Upper lobe of right lung (tissue), 1 donor: ENCODE results near the gene ALDH3B2. TPM values are rescaled to one million over a fixed set of nuclear protein-coding genes. Genes with fewer than 3 reads are reported as not detected.

ENCODE experiments used
- ATAC-seq: fragments of 200-7000 bp; cut with Tn5 transposase; one replicate; pipeline ENCODE4 v1.9.1; 2020; ENCODE audit warnings: mild to moderate bottlenecking, moderate library complexity
- DNase-seq: peaks from one replicate; pipeline ENCODE4 v3.0.0-alpha.2; 2020
- H3K27ac ChIP-seq: fragments of 200-600 bp; one replicate; pipeline ENCODE4 v1.8.0; 2022
- H3K27me3 ChIP-seq: fragments of 200-600 bp; one replicate; pipeline ENCODE4 v1.8.0; 2022; ENCODE audit warnings: mild to moderate bottlenecking
- H3K36me3 ChIP-seq: fragments of 200-600 bp; one replicate; pipeline ENCODE4 v1.8.0; 2022
- H3K4me1 ChIP-seq: fragments of 200-600 bp; one replicate; pipeline ENCODE4 v1.8.0; 2022
- H3K4me3 ChIP-seq: fragments of 200-600 bp; one replicate; pipeline ENCODE4 v1.8.0; 2022; ENCODE audit warnings: mild to moderate bottlenecking
- H3K9me3 ChIP-seq: fragments of 200-600 bp; one replicate; pipeline ENCODE4 v1.8.0; 2022
- intact Hi-C: fragments of 100-400 bp; cut with DNase I; formaldehyde crosslinking; loops from one replicate; pipeline ENCODE4 v1.11.0; 2022
- total RNA-seq: library from RNA; stranded (reverse); fragmentation: NEBNext Ultra II Directional; extraction: Animal tissue kit (Norgen Biotek cat#: 25700); gene quantifications from one replicate; pipeline ENCODE4 v1.2.1, GENCODE V29; 2021
- TF ChIP-seq, protein P1 (sequence below): fragments of 200-600 bp; IDR thresholded peaks from one replicate; pipeline ENCODE4 v1.8.0; 2022; ENCODE audit warnings: antibody characterized with exemption
- donor health status: DM: no; HTN: yes; CAD: no; lungs with severe emphysema.

Gene ALDH3B2
- total RNA-seq, 1 donor from 2014 or later, result 1.3 TPM

DNA sequence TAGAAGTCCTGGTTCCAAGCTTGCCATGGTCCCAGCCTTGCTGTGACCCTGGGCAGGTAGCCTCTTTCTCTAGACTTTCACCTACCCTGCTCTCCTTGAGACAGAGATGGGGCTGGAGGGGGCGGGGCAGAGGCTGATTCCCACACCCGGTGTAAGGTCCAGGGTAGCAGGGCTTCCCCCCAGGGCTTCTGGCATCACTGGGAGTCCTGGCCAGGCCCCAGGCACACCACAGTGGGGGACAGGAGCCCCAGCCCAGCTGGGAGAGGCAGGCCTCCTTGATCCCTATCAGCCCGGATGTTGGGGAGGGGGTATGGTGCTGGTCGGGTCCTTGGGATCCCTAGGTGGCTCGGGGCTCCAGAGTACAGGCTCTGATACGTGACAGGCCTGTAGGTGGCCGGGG, 43.0 kb downstream of the ALDH3B2 start:
- Histone ChIP-seq H3K9me3 (no peaks in the 10 kb centered on the region), H3K4me1 (peaks cover 6% of the 10 kb centered on the region), H3K4me3 (no peak overlapping the region), H3K27me3 (no peaks in the 10 kb centered on the region), H3K36me3 (no peaks in the 10 kb centered on the region), H3K27ac (no peak overlapping the region)
- ATAC-seq, result no peak
- DNase-seq, result peak; percentile 69
- TF ChIP-seq, protein P1, sequence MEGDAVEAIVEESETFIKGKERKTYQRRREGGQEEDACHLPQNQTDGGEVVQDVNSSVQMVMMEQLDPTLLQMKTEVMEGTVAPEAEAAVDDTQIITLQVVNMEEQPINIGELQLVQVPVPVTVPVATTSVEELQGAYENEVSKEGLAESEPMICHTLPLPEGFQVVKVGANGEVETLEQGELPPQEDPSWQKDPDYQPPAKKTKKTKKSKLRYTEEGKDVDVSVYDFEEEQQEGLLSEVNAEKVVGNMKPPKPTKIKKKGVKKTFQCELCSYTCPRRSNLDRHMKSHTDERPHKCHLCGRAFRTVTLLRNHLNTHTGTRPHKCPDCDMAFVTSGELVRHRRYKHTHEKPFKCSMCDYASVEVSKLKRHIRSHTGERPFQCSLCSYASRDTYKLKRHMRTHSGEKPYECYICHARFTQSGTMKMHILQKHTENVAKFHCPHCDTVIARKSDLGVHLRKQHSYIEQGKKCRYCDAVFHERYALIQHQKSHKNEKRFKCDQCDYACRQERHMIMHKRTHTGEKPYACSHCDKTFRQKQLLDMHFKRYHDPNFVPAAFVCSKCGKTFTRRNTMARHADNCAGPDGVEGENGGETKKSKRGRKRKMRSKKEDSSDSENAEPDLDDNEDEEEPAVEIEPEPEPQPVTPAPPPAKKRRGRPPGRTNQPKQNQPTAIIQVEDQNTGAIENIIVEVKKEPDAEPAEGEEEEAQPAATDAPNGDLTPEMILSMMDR, result no peak
- intact Hi-C loops, result loop anchor here (5.0 kb wide), 1 partner anchor 51 kb away; no protein-coding TSS in a partner anchor

DNA sequence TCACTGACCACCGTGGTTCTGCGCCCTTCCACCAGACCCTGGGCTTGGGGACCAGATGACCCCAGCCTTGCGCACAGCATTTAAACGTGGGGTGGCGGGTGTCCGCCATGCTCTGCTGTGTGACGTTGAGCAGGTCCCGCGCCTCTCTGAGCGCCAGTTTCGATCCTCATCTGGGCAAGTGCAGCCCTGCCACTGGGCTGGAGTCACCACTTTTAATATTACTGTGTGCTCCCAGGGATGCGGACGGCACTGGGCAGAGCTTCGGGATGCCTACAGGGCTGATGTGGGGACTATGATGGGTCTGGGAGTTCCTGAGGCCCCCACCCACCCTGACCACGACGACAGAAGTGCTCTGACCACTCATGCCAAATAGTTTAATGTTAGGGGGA, 43.5 kb downstream of the ALDH3B2 start:
- intact Hi-C loops, result loop anchor here (5.0 kb wide), 1 partner anchor 51 kb away; no protein-coding TSS in a partner anchor
- Histone ChIP-seq H3K4me3 (peak overlapping the region; percentile 75), H3K4me1 (peaks cover 6% of the 10 kb centered on the region), H3K27me3 (no peaks in the 10 kb centered on the region), H3K36me3 (no peaks in the 10 kb centered on the region), H3K27ac (peak overlapping the region; percentile 71), H3K9me3 (no peaks in the 10 kb centered on the region)
- TF ChIP-seq, protein P1, result no peak
- no peak for ATAC-seq
- no peak for DNase-seq

DNA sequence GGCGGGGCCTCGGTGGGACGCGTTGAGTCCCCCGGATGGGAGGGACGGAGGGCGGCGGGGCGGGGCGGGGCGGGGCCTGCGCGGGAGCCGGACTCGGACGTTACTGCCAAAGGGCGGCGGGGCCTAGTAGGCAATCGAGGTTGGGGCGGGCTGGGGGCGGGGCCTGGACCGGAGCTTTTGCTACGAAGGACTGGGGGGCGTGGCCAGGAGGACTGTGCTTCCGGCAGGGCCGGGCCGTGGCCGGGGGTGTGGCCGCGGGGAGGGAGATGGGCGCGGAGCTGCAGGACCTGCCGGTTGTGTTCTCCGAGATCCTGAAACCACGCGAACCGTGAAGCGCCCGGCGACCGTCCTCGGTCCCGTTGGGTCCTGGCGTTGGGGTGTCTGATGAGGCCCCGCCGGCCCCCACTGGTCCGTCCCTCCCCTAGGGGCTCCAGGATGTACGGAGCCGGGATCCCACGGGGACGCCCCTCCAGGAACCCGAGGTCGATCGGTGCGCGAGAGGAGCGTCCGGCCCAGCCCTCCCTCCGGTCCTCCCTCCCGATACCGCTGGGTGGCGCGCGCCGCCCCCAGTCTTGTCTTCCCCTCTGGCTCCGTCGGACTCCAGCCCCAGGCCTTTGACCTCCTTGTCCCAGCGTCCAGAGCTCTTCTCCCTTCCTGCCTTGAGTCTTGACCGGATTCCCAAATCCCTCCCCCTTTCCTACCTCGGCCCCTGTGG, 44.0 kb downstream of the ALDH3B2 start:
- DNase-seq, result peak; percentile 100
- peaks cover 6% of the 10 kb centered on the region for H3K4me1 ChIP-seq
- peak; percentile 91 for ATAC-seq
- peak overlapping the region; percentile 85 for H3K27ac ChIP-seq
- intact Hi-C loops, result loop anchor here (5.0 kb wide), 1 partner anchor 52 kb away; no protein-coding TSS in a partner anchor
- TF ChIP-seq, protein P1, result peak; percentile 70
- H3K36me3 ChIP-seq, result no peaks in the 10 kb centered on the region
- H3K4me3 ChIP-seq, result peak overlapping the region; percentile 75
- no peaks in the 10 kb centered on the region for H3K9me3 ChIP-seq
- no peaks in the 10 kb centered on the region for H3K27me3 ChIP-seq

DNA sequence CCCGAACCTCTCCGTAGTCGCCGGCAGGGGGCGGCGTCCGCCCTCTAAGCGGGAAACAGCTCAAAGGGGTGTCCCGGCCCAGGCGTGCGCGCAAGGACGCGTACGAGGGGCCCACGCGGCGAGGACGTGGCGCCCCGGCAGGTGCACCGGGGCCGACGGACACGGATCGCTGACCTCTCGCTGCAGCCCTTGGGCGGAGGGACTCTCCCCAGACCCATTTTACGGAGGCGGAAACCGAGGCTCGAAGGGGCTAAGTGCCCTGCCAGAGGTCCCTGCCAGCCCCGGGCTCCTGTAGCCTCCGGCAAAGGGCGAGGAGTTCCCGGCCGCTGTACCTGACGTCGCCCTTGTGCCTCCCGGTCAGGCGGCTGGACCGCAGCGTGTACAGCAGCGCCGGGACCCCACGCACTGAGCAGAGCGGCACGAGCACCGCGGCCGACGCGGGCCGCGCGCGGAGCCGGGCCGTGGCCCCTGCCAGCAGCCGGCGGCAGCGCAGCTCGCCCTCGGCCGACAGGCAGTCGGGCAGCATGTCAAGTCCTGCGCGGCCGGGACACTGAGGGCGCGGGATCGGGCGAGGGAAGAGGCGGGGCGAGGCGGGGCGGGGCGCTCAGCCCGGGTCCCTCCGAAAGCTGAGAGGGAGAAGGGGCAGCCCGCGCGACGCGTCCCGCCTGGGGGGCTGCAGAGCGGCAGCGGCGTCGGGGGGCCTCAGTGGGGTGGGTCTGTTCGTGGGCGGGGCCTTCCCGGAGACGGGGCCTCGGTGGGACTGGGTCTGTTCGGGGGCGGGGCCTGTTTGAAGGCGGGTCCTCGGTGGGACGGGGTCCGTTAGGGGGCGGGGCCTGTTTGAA, 44.8 kb downstream of the ALDH3B2 start, which contains the start of gene NUDT8:
Gene NUDT8, minus strand, starts transcription at position 552 of the 842 bp plus-strand sequence. Its CDS starts 26 bp downstream, at position 526.
- DNase-seq (peak; percentile 93), ATAC-seq (peak; percentile 71)
- no peaks in the 10 kb centered on the region for H3K9me3 ChIP-seq
- peak within 1 kb of the TSS; percentile 85 for H3K27ac ChIP-seq
- TF ChIP-seq, protein P1, result peak; percentile 91
- peaks cover 6% of the 10 kb centered on the region for H3K4me1 ChIP-seq
- no peaks in the 10 kb centered on the region for H3K27me3 ChIP-seq
- H3K36me3 ChIP-seq, result no peaks in the 10 kb centered on the region
- intact Hi-C loops, result loop anchor here (5.0 kb wide), 1 partner anchor 53 kb away; no protein-coding TSS in a partner anchor
- peak within 1 kb of the TSS; percentile 75 for H3K4me3 ChIP-seq

DNA sequence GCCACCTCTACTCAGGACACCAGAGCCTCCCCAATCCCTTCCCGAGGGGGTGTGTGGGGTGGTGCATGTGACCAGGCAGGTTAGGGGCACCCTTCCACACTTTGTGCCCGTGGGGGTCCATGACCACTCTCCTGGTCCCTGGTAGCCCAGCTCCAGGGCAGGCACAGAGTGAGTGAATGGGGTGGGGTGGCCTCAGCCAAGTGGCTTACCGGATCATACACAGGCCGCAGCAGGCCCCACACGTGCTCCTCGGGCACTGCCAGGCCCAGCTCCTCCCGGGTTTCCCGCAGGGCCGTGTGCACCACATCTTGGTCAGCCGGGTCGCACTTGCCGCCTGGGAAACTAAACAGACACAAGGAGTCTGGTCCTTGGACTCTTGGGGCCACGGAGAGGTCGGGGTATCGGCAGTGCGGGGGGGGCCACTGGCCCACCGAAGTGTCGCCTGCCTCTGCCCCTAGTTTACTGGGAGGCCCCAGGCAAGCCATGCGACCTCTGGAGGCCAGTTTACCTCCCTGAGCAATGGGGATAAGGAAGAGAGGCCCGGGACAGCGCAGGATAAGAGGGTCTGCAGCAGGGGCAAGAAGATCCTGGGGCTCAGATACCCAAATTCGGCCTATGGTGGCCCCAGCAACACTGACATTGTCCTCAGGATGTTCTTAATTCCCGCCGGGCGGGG, 45.6 kb downstream of the ALDH3B2 start:
- Histone ChIP-seq H3K36me3 (no peaks in the 10 kb centered on the region), H3K4me1 (peaks cover 6% of the 10 kb centered on the region), H3K9me3 (no peaks in the 10 kb centered on the region), H3K27me3 (no peaks in the 10 kb centered on the region), H3K4me3 (peak overlapping the region; percentile 75), H3K27ac (peak overlapping the region; percentile 85)
- intact Hi-C loops, result no loop called here
- TF ChIP-seq, protein P1, result no peak
- ATAC-seq (no peak), DNase-seq (peak; percentile 66)
